HG03460 (cell line): ENCODE measurements around the gene SPTBN5.

Source experiments
- ATAC-seq: cut with Tn5 transposase; IDR thresholded peaks from one replicate; pipeline ENCODE4 v1.9.1; 2021; ENCODE audit not compliant: unreplicated experiment

Gene SPTBN5

DNA sequence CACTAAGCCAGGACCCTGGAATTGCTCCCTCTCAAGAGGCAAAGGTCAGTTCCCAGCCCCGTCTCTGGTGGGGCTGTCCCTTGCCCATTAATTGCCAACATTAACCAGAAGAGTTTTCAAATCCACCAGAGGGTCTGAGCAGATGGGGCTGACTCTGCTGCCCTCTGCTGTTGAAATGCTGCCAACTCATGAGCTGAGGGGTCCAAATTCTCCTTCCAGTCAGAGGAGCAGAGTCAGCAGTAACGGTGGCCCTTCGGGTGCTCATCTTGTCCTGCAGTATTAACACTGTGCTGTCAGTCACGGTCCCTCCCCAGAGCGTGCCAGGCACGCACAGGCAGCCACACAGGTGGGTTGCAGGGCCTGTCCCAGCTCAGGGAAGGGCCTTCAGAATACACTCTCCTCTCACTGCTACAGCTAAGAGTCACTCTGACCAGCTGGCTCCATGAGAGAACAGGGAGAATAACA lies 10.7 kb upstream of the SPTBN5 start:
- ATAC-seq = no peak

DNA sequence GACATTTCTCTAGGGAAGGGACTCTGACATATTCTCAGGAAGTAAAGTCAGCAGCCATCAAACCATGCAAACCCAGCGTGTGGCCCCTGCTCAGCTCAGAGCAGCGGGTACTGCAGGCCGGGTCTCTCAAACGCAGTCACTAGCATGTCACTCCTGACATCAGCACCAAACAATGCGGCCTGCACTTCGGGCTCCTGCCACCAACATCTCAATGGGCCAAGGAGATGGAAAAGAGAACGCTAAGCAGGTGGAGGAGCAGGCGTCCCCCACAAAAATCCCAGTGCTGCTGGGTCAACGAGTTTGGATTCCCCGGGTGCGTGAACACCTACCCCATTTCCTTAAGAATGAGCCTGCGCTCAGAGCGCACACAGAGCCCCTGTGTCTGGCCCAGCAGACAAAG lies 9.9 kb upstream of the SPTBN5 start:
- no peak for ATAC-seq

DNA sequence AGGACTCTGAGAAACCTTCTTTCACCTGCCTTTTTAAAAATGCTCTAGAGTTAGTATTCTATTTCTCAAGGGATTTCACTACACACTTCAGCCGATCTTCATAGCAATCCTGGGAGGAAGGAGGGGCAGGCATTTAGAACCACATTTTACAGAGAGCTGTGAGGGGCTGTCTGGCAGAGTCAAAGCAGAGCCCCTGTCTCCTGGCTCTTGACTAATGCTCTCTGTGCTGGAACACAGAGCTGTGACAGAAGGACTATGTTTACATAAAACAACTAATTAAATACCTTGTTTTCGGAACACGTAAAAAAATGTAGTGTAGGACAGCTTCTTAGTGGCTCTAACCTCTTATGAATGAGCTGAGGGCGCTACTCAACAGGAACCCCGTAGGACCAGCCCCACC lies 7.6 kb upstream of the SPTBN5 start:
- no peak for ATAC-seq

DNA sequence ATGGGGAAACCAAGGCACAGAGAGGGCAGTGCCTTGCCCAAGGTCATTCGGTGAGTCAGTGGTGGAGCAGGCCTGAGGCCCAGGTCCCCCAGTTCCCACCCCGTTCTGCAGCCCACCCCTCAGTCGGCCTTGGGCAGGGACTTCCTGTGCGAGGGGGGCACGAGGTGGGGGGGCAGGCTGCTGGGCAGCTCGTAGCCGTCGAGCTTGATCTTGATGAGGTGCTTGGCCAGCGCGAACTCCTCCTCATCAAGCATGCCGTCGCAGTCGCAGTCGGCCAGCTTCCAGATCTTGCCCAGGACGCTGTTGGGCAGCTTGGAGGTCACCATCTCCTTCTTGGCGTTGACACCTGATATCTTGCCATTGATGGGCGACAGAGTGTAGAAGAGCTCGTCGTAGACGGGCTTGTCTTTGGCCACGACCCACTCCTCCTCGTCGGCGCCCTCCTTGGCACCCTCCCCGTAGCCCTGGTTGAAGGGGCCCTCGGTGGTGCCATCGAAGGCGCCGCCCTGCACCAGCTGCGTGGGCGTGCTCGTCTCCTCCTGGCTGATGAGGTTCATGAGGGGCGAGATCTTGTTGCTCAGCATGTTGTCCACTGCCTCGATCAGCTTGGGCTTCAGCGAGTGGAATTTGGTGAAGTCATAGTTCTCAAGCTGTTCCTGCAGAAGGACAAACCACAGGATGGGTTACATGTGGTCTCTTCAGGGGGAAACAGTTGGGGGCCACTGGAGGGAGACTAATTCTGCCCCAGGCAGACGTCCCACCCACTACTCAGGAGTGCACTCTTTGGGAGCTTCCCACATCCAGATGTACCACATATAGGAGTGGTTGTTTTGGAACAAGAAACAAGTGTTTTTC lies 6.9 kb upstream of the SPTBN5 start:
- no peak for ATAC-seq

DNA sequence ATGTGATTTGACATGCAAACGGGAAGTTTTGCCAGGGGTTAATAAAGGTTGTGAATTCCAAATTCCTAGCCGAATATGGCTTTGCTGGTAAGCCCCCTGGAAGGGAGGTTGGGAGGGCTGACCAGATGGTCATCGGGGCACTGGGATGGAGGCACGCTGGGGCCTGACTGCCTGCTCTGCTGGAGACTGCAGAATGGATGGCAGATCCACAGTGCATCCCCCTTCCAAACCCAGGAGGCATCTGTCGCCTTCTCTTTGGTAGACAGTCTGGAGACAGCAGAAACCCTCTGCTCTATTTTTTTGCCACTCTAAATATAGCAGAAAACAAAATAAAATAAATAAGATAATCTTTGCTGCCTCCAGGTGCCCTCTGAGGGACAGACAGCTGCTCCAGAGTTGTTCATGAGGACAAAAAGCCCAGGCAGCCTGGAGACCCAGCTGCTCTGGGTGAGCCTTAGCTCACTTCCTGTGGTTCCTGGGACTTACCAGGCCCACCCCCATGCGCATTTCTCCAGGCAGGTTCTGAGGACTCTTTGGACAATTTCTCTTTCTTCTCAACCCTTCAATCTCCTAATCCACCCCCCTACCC lies 6.1 kb upstream of the SPTBN5 start:
- ATAC-seq = no peak

DNA sequence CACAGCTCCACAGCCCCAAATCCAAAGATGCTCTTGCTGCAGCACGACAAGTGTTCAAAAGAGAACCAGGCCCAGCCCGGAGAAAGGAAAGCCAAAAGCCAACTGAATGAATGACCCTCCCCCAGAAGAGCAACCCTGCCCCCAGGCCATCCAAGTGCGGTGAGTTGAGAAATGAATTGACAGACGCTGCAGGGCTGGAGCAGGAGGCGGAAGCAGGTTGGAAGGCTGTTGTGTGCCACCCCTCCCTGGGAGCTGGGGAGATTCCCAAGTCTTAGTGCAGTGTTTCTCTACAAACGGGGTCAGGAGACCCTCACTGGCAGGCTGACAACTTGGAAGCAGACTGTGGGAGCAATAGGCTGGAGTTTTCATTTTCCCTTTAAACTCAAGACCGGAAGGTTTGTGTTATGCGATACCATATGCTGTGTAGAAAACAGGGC lies 3.5 kb upstream of the SPTBN5 start:
- no peak for ATAC-seq

DNA sequence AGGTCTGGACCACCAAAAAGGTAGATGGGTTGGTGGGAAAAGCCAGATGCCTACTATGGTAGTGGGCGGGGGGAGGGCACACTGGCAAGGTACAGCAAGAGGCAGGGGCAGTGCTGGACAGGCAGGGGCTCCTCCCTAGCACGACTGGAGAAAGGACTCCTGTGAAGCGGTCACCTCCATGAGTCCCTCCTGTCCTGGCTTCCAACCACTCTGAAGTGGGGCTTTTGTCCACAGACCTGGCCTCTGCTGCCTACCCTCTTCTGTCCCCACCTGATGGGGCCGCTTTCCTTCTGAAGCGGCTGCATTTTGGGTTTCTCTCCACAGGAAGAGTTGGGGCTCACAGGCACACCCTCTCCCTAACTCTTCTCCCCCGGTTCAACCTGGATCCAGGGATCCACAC lies 2.7 kb upstream of the SPTBN5 start:
- no peak for ATAC-seq

DNA sequence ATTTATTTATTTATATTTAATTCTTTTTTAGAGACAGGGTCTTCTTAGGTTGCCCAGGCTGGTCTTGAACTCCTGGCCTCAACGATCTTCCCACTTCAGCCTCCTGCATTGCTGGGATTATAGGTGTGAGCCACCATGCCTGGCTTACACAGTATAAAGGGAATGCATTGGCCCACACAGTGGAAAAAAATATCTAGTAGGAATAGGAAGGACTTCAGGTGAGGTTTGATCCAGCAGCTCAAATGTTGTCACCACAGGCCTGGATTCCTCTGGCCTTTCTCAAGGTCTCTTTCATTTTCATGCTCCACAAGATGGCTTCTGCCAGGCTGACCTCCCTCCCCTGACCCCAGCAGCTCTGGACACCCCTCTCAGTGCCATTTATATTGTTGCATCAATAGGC lies 2.1 kb upstream of the SPTBN5 start:
- ATAC-seq = no peak

DNA sequence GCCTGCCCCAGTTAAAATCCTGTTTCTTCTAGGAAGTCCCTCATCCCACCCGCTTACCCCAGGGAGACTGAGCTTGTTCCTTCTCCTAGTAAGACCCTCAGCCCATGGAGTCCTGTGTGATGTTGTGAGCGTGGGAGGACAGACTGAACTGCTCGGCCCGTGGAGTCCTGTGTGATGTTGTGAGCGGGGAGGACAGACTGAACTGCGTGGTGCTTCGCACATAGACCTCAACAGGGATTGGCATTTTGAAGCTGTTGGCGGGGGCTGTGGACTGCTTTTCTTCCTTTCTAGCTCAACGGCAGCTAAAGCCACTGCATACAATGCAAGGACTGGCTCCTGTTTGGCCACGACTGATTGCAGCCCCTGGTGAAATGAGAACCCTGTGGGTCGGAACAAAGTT lies 1.6 kb upstream of the SPTBN5 start:
- ATAC-seq = no peak

DNA sequence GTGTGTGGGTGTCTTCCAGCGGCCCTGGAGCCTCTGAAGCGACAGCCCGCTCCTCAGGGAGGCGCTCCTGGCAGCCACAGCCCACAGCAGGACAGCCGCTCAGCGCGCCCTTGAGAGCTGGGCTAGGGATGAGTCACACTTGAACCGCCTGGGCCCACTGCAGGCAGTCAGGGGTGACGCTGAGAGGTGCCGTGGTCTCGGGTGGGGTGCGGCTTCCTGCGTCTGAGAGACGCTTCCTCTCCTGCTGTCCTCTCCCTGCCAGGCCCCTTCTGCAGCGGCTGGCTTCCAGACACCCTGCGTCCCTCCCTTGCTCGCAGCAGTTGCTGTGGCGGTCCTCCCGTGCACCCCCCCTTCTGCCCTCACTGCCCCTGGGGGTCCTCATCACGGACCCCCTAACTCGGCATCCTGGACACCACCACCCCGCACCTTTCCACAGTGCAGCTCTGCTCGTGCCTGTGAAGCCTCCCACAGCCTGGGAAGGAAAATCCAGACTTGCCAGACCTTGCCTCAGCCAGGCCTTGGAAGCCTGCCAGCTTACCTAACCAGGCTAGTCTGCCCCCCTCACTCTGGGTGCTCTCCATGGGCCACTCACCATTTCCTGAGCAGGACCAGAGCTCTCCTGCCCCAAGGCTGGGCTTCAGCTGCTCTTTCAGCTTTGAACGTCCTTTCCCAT lies 1.1 kb upstream of the SPTBN5 start:
- peak; percentile 94 for ATAC-seq

DNA sequence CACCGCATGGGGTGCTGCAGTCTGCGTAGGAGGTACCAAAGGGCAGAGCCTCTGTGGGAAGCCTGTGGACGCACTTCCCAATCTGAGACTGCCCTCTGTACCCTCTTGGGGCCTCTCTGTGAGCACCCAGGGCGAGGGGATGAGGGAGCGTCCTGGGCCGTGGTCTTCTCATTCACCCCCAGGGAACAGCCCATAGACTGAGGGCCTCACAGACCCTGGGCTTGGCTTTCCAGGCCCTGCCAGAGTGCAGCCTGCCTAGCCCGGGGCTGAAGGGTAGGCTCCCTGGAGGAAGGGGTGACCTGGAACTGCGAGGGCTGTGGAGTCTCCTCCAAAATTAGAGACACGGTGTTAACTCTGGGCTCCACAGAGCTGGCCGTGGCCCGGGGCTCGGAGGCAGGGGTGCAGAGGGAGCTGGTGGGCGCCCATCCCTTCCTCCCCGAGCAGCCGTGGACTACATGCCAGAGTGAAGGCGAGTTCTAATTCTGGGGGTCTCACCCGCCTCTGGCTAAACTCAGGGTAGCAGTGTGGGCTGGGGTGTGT lies 468 bp upstream of the SPTBN5 start:
- ATAC-seq = peak; percentile 8

DNA sequence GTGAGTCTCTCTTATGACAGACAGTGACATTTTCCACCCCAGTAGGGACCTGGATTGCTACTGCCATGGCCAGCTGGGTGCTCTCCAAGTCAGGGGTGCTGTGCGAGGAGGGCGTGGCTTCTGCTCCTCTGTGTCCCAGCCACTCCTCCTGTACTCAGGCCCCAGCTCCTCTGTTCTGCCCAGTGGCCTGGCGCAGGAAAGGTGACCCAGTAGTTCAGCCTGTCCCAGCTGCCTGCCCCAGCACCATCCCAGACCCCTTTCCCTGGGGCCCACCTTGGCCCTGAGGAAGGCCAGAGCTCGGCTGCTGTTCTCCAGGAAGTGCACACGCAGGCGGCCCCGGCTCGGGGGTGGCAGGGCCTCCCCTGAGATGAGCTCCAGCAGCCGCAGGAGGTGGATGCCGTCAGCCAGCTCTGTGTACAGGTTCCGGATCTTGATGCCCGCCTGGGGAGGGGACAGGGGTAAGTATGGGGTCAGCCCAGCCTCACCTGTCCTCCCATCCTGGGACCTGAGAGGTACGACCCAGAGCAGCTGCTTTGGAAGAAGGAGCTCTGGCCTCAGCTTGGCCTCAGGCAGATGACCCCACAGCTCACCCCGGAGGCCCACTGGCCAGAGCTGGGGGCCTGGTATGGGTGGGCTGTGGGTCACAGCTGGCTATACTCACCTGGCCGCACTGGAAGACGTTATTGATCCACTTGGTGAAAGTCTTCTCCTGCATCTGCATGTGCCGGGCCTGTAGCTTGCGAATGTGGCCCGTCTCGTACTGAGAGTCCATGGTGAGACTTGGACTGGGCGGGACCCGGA lies 1.0 kb downstream of the SPTBN5 start:
- ATAC-seq = no peak

DNA sequence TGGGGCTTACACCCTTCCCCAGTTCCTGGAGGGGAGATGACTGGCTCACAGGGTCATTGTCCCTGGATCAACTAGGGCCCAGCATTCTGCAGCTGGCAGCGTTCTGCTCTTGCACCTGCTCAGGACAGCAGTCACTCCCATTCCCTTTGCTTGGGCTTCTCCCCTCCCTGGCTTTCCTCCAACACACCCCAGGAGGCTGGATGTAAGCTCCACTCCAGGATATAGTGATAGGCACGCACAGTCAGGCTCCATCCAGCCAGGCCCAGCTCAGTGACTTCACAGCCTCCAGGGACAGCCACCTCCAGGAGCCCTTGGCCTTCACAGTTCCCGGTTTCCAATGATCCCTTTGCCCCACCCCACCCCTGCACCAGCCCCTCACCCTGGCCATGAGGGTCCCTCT lies 1.9 kb downstream of the SPTBN5 start:
- no peak for ATAC-seq

DNA sequence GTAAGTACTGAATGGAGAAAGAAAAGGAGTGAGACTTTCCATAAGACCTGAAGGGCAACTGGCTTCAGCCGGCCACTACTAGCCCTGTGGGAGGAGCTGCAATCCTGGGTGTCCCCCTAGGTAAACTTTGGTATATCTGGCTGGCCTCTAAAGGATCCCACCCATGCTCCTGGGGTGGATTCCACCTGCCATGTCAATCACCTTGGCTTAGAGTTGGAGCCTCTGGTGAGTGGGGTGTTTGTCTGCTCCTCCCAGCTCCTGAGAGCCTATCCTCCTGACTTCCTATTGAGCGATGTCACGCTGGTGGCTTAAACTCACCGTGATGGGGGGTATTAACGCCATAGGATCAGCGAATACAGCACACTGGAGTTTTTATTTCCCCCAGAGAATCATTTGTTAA lies 2.6 kb downstream of the SPTBN5 start:
- no peak for ATAC-seq

DNA sequence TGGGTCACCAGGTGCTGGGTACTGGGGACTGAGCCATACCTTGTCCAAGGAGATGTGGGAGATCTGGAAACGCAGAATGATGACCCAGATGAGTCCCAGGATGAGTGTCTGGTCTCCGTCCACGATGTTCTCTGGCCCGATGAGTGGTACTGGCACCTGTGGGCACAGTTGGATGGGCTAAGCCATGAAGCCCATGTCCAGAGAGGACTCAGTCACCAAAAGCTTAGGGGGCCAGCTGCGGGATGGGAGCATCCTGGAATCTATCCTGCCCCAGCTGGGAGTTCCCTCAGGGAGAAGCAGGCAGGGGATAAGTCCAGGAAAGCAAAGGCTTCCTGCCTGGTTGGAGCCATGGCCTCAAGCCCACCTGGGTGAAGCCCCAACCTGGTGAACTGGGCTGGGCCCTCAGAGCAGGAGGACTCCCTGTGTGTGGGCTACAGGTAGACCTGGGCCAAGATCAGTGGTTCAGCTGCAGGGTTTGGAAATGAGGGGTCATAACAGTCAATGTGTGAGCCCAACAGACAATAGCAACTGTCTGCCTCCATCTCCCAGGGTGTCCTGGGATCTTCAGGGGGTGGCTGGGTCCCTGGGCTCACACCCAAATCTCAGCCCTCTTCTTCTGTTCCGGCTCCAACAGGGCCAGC lies 3.7 kb downstream of the SPTBN5 start:
- no peak for ATAC-seq

DNA sequence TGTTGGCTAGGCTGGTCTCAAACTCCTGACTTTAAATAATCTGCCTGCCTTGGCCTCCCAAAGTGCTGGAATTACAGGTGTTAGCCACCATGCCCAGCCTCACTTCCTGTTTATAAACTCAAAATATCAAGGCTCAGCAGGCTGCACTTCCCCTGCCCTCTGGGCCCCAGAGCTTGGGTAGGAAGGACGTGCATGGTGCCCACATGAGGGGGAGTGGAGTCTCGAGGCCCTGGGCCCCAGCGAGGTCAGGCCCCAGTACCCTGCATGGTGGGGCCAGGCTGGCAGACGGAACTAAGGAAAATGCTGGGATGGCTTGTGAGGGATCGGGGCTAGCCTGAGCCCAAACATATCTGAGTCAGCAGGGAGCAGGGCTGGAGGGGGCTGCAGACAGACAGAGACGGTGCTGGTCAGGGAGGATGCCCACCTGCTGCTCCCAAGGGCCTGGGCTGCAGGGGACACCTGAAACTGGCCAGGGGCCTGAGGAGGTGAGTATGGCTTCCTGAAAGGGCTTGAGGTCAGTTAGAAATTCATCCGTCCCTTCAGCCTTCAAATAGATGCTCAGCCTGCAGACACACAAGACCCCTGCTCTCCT lies 5.1 kb downstream of the SPTBN5 start:
- no peak for ATAC-seq

DNA sequence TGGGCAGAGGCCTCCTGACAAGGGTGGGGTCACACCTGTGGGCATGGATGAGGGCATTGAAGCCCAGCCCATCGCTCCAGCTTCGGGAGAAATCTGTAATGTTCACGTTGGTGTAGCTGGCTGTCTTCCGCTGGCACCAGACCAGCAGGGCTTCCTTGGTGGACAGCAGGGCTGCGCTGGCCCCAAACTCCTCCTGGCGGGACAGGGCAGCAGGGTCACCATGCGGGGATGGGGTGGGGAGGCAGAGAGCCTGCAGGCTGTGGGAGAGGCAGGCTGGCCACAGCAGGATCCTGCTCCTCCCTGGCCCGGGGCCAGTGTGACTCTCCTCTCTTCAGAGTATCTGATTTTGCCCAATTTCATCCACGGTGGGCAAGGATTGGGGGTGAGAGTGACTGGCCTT lies 6.0 kb downstream of the SPTBN5 start:
- ATAC-seq = no peak

DNA sequence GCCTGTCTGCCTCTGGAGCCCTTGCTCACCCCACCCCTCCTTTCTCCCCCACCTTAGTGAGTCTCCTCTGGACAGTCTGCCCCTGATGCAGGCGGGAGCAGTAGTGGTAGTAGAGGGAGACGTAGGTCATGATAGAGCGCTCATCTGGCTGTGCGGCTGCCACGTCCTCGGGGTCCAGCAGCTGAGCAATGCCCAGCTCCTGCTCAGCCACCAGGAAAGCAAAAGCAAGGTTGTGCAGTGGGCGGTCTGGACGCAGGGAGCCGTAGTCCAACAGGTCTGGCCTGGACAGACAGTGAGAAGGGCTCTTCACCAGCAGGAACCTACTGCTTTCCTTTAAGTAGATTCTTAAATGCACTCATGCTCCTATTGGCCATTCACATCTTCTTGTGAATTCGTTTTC lies 6.7 kb downstream of the SPTBN5 start:
- no peak for ATAC-seq

DNA sequence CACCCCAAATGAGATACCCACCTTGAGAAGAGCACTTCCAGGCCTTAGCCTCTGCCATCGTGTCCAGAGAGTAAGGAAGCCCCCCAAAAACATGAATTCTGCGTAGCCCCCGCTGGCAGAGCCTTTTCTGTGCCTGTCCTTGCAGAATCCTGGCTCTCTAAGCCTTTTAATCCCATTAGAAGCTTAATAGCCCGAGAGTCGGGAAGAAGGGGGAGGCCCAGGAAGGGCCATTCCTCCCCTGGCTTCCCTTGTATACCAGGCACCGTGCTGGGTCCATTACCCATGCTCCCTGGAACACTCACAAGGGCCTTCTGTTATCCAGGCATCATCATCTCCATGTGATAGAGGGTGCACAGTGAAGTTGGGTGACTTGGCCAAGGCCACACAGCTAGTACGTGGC lies 7.1 kb downstream of the SPTBN5 start:
- no peak for ATAC-seq

DNA sequence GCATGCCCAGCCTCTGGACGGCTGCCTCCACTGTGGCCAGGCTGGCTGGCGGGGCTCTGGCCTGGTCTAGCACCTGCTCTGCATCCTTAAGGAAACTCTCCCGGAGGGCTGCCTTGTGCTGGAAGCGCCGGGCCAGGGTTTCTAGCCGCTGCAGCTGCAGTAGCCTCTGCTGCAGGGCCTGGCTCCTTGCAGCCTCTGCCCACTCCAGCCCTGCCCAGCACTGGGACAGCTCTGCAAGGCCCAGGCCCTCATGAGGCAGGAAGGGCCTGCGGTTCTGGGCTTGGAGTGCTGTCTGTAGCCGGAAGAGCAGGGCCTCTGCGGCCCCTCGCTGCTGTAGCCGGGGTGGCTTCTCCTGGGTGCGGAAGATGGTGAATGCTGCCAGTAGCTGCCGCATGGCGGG lies 8.0 kb downstream of the SPTBN5 start:
- ATAC-seq = no peak
